ENCODE data around the gene SRR. TPM values are rescaled to one million over a fixed set of nuclear protein-coding genes. Genes with fewer than 3 reads are reported as not detected.

Gene SRR
- total and polyA plus RNA-seq, 10 of the 15 experiments (the other 5 are each of a cell fraction or from before 2014, with no cell fraction given) = 11.7 to 33.9 (median 20.2) TPM

DNA sequence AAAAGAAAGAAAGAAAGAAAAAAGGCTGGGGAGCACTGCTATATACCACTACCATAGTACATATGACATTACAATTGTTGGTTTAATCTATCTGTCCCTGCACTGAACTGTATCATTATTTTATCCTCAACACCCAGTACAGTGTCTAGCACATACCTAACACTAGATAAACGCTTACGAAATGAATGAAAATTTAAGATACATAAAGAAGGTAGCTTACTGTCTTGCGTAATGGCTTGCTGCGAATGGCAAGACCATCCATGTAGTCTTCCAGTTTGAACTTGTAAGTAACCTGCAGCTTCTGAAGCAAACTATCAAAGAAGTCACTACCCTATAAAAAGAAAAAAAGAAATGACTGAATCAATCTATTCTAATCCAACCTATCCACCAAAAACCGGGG lies 6.7 kb upstream of the SRR start (continued):
- TF ChIP-seq RCOR1 (conservative IDR thresholded peaks at IDR 0.05; ENCODE audit: low read depth, low read length) = no peak
- no peak for TF ChIP-seq ASH2L (IDR thresholded peaks at IDR 0.05; ENCODE audit: borderline replicate concordance, low read depth)
- TF ChIP-seq SUPT20H (IDR thresholded peaks at IDR 0.05; ENCODE audit: borderline replicate concordance, control insufficient read depth, low read depth, low read length) = no peak
- TF ChIP-seq BCL11A (IDR thresholded peaks at IDR 0.05; ENCODE audit: low read depth, low read length) = no peak
- TF ChIP-seq NR2C2 (IDR thresholded peaks at IDR 0.05; ENCODE audit: borderline replicate concordance, control insufficient read depth, insufficient read length, low read depth) = no peak
- TF ChIP-seq ZNF384 (IDR thresholded peaks at IDR 0.05; ENCODE audit: borderline replicate concordance, low read depth, low read length) = no peak

GRCh38 chr17:2299136-2299535 lies 4.6 kb upstream of the SRR start:
- peaks cover 43% of the 10 kb centered on the region for H3K79me2 ChIP-seq (ENCODE audit: control insufficient read depth, insufficient read depth, low read length)
- ChIA-PET POLR2A (no interaction called here), CTCF (no interaction called here), RAD21 (ENCODE audit: unreplicated experiment) (interaction anchor here (0.6 kb wide), 1 partner anchor 12 kb away, joined by 4 read pairs; no protein-coding TSS in a partner anchor), SMC1A (ENCODE audit: uncharacterized antibody, unreplicated experiment) (no interaction called here)
- no peak overlapping the region for H3K4me3 ChIP-seq
- H3K4me1 ChIP-seq (ENCODE audit: control insufficient read depth, insufficient read depth, low read length) = peaks cover 14% of the 10 kb centered on the region
- H3K36me3 ChIP-seq (ENCODE audit: control insufficient read depth in 2 of 2, insufficient read depth in 2 of 2, low read length in 1 of 2) = peaks cover 5 to 22% of the 10 kb centered on the region in 2 experiments
- ATAC-seq = no peak
- 94% methylated on average over 12 of the region's 12 CpGs for WGBS (ENCODE audit: insufficient coverage, insufficient replicate concordance, low lambda C conversion rate, missing lambda C conversion rate)
- in situ Hi-C loops (cut with MboI) = no loop called here
- H3K27ac ChIP-seq (ENCODE audit: control insufficient read depth, insufficient read depth) = no peak overlapping the region
- DNase-seq (ENCODE audit: low read depth, low spot score) = no peak
- FAIRE-seq = no peak
- H4K20me1 ChIP-seq (ENCODE audit: control insufficient read depth, insufficient read depth) = no peaks in the 10 kb centered on the region
- intact Hi-C loops (cut with micrococcal nuclease; ENCODE audit: unreplicated experiment) = no loop called here
- H3K27me3 ChIP-seq (replicated peaks in 1 of 2; ENCODE audit: control insufficient read depth in 2 of 2, insufficient read depth in 2 of 2, low read length in 1 of 2) = no peaks in the 10 kb centered on the region
- no peak overlapping the region for H3K9ac ChIP-seq (ENCODE audit: control insufficient read depth, insufficient read depth, low read length)
- no peaks in the 10 kb centered on the region; the same call in 2 of the 3 replicates for H3K9me3 ChIP-seq (replicated peaks; ENCODE audit: control insufficient read depth, insufficient read depth, low read length)
- no peak overlapping the region for H3K4me2 ChIP-seq (ENCODE audit: control insufficient read depth, insufficient read depth)
- no TSS peak for BruUV-seq (replicated peaks)
- H2AFZ ChIP-seq (ENCODE audit: control insufficient read depth, low read depth, low read length) = no peak overlapping the region
- TF ChIP-seq CBX5 (IDR thresholded peaks at IDR 0.05; ENCODE audit: low read depth) = no peak
- TF ChIP-seq STAT1 (conservative IDR thresholded peaks at IDR 0.05) = no peak
- TF ChIP-seq, protein P1, sequence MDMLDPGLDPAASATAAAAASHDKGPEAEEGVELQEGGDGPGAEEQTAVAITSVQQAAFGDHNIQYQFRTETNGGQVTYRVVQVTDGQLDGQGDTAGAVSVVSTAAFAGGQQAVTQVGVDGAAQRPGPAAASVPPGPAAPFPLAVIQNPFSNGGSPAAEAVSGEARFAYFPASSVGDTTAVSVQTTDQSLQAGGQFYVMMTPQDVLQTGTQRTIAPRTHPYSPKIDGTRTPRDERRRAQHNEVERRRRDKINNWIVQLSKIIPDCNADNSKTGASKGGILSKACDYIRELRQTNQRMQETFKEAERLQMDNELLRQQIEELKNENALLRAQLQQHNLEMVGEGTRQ (IDR thresholded peaks at IDR 0.05; ENCODE audit: borderline replicate concordance, low read depth, low read length) = no peak
- TF ChIP-seq, protein P2, sequence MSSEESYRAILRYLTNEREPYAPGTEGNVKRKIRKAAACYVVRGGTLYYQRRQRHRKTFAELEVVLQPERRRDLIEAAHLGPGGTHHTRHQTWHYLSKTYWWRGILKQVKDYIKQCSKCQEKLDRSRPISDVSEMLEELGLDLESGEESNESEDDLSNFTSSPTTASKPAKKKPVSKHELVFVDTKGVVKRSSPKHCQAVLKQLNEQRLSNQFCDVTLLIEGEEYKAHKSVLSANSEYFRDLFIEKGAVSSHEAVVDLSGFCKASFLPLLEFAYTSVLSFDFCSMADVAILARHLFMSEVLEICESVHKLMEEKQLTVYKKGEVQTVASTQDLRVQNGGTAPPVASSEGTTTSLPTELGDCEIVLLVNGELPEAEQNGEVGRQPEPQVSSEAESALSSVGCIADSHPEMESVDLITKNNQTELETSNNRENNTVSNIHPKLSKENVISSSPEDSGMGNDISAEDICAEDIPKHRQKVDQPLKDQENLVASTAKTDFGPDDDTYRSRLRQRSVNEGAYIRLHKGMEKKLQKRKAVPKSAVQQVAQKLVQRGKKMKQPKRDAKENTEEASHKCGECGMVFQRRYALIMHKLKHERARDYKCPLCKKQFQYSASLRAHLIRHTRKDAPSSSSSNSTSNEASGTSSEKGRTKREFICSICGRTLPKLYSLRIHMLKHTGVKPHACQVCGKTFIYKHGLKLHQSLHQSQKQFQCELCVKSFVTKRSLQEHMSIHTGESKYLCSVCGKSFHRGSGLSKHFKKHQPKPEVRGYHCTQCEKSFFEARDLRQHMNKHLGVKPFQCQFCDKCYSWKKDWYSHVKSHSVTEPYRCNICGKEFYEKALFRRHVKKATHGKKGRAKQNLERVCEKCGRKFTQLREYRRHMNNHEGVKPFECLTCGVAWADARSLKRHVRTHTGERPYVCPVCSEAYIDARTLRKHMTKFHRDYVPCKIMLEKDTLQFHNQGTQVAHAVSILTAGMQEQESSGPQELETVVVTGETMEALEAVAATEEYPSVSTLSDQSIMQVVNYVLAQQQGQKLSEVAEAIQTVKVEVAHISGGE (CRISPR knock-in tag; IDR thresholded peaks at IDR 0.05) = no peak
- no peak for TF ChIP-seq SP1 (IDR thresholded peaks at IDR 0.05; ENCODE audit: low read depth, low read length)
- no peak for TF ChIP-seq PML (IDR thresholded peaks at IDR 0.05; ENCODE audit: low read length)
- no peak for TF ChIP-seq ZBED1 (IDR thresholded peaks at IDR 0.05; ENCODE audit: borderline replicate concordance)
- no peak for TF ChIP-seq TCF12 (IDR thresholded peaks at IDR 0.05; ENCODE audit: low read depth, low read length)
- TF ChIP-seq EED (IDR thresholded peaks at IDR 0.05; ENCODE audit: low read depth) = no peak
- TF ChIP-seq JUNB (IDR thresholded peaks at IDR 0.05) = no peak
- no peak for TF ChIP-seq MYB (IDR thresholded peaks at IDR 0.05; ENCODE audit: borderline replicate concordance, low read depth, low read length)
- no peak for TF ChIP-seq SMAD1 (IDR thresholded peaks at IDR 0.05; ENCODE audit: low read depth, partially characterized antibody)
- TF ChIP-seq TAF1 (IDR thresholded peaks at IDR 0.05; ENCODE audit: borderline replicate concordance, low read depth, low read length) = no peak
- no peak for TF ChIP-seq MEF2A (IDR thresholded peaks at IDR 0.05; ENCODE audit: insufficient read depth, low read depth, low read length)
- TF ChIP-seq LARP7 (IDR thresholded peaks at IDR 0.05) = no peak
- TF ChIP-seq BHLHE40 (IDR thresholded peaks at IDR 0.05; ENCODE audit: borderline replicate concordance in 1 of 2, low read depth in 2 of 2, low read length in 1 of 2) = no peak
- no peak for TF ChIP-seq MEF2B (IDR thresholded peaks at IDR 0.05; ENCODE audit: partially characterized antibody, poor library complexity, severe bottlenecking)
